ENCODE results near the gene TAS2R7. TPM values are rescaled to one million over a fixed set of nuclear protein-coding genes. Genes with fewer than 3 reads are reported as not detected.

Gene TAS2R7
- total RNA-seq, 4 donors from 2014 or later = 1.1 TPM; not detected in 3

- DNase-seq = no peak
- no peaks in the 10 kb centered on the region for H3K27me3 ChIP-seq
- H3K9me3 ChIP-seq = no peaks in the 10 kb centered on the region
- no peak for TF ChIP-seq CTCF (IDR thresholded peaks at IDR 0.05)
- TF ChIP-seq POLR2A (IDR thresholded peaks at IDR 0.05) = no peak
- no peak overlapping the region for H3K27ac ChIP-seq
- no peaks in the 10 kb centered on the region for H3K36me3 ChIP-seq
- intact Hi-C loops (cut with DNase I) = no loop called here
- WGBS, 2 donors = 80 to 89% methylated on average over 2 of the region's 2 CpGs
- H3K4me1 ChIP-seq = no peaks in the 10 kb centered on the region
- H3K4me3 ChIP-seq (replicated peaks in 1 of 3) = no peak overlapping the region
Observed at GRCh38 chr12:10779103-10779502, 23.3 kb downstream of the TAS2R7 start.

- TF ChIP-seq CTCF (IDR thresholded peaks at IDR 0.05) (peak in 3 of 6 experiments; percentile 50 to 77 (median 70)), POLR2A (IDR thresholded peaks at IDR 0.05) (no peak)
- no peaks in the 10 kb centered on the region for H3K36me3 ChIP-seq
- DNase-seq = no peak
- no peak overlapping the region for H3K4me3 ChIP-seq (replicated peaks in 1 of 3)
- no peaks in the 10 kb centered on the region for H3K9me3 ChIP-seq
- H3K27me3 ChIP-seq = no peaks in the 10 kb centered on the region
- WGBS, 2 donors = 0 to 9% methylated on average over 1 of the region's 1 CpG
- intact Hi-C loops (cut with DNase I) = loop anchor here (5.0 kb wide), 2 partner anchors 426 to 716 kb away; no protein-coding TSS in a partner anchor
- no peaks in the 10 kb centered on the region for H3K4me1 ChIP-seq
- H3K27ac ChIP-seq = no peak overlapping the region
Observed at GRCh38 chr12:10771132-10771733, 31.2 kb downstream of the TAS2R7 start.

- H3K4me1 ChIP-seq = no peaks in the 10 kb centered on the region
- no peaks in the 10 kb centered on the region for H3K9me3 ChIP-seq
- H3K27ac ChIP-seq = no peak overlapping the region
- intact Hi-C loops (cut with DNase I) = loop anchor here (10.0 kb wide), 1 partner anchor 145 kb away; the partner anchor contains the start of gene MAGOHB
- no peak for TF ChIP-seq POLR2A (IDR thresholded peaks at IDR 0.05)
- no peak for TF ChIP-seq CTCF (IDR thresholded peaks at IDR 0.05)
- no peak for DNase-seq
- H3K27me3 ChIP-seq = no peaks in the 10 kb centered on the region
- 37 to 44% methylated on average over 2 of the region's 2 CpGs for WGBS, 2 donors
- H3K4me3 ChIP-seq (replicated peaks in 1 of 3) = no peak overlapping the region
- no peaks in the 10 kb centered on the region for H3K36me3 ChIP-seq
Observed at GRCh38 chr12:10759657-10760056, 42.8 kb downstream of the TAS2R7 start.

- WGBS, 2 donors = 81% methylated on average over 4 of the region's 4 CpGs
- no peaks in the 10 kb centered on the region for H3K27me3 ChIP-seq
- no peaks in the 10 kb centered on the region for H3K36me3 ChIP-seq
- TF ChIP-seq CTCF (IDR thresholded peaks at IDR 0.05) = no peak
- TF ChIP-seq POLR2A (IDR thresholded peaks at IDR 0.05) = no peak
- no peak for DNase-seq
- no peak overlapping the region for H3K27ac ChIP-seq
- intact Hi-C loops (cut with DNase I) = loop anchor here (10.0 kb wide), 1 partner anchor 141 kb away; the partner anchor contains the start of gene MAGOHB
- no peaks in the 10 kb centered on the region for H3K4me1 ChIP-seq
- no peak overlapping the region for H3K4me3 ChIP-seq (replicated peaks in 1 of 3)
- H3K9me3 ChIP-seq = no peaks in the 10 kb centered on the region
Observed at GRCh38 chr12:10756194-10756593, 46.2 kb downstream of the TAS2R7 start.

- Histone ChIP-seq H3K27me3 (no peaks in the 10 kb centered on the region), H3K4me1 (peaks cover 0 to 5% of the 10 kb centered on the region in 2 donors), H3K36me3 (no peaks in the 10 kb centered on the region), H3K9me3 (no peaks in the 10 kb centered on the region), H3K27ac (no peak overlapping the region), H3K4me3 (replicated peaks in 1 of 3) (no peak overlapping the region)
- WGBS, 2 donors = 42 to 52% methylated on average over 4 of the region's 4 CpGs
- DNase-seq = peak in 1 of 2 donors; percentile 43
- intact Hi-C loops (cut with DNase I) = loop anchor here (10.0 kb wide), 1 partner anchor 138 kb away; the partner anchor contains the start of gene MAGOHB
- TF ChIP-seq POLR2A (IDR thresholded peaks at IDR 0.05) (no peak), CTCF (IDR thresholded peaks at IDR 0.05) (no peak)
Observed at GRCh38 chr12:10753059-10753458, 49.4 kb downstream of the TAS2R7 start.

Measured in thyroid gland (tissue), 4 donors.